D341Med (cell line): ENCODE results near the gene ANOS1.
"Not testable (repeated sequence)": the region's sequence is repeated elsewhere in the genome, so short reads cannot be mapped to it uniquely, and the experiment has no call there.

ENCODE experiments used
- DNase-seq: peaks from one replicate; pipeline ENCODE4 v3.0.0; 2012; ENCODE audit warnings: low spot score

The ANOS1 gene, protein sequence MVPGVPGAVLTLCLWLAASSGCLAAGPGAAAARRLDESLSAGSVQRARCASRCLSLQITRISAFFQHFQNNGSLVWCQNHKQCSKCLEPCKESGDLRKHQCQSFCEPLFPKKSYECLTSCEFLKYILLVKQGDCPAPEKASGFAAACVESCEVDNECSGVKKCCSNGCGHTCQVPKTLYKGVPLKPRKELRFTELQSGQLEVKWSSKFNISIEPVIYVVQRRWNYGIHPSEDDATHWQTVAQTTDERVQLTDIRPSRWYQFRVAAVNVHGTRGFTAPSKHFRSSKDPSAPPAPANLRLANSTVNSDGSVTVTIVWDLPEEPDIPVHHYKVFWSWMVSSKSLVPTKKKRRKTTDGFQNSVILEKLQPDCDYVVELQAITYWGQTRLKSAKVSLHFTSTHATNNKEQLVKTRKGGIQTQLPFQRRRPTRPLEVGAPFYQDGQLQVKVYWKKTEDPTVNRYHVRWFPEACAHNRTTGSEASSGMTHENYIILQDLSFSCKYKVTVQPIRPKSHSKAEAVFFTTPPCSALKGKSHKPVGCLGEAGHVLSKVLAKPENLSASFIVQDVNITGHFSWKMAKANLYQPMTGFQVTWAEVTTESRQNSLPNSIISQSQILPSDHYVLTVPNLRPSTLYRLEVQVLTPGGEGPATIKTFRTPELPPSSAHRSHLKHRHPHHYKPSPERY

GRCh38 chrX:8731559-8732395 is at the start of gene ANOS1:
TSS of gene ANOS1 (minus strand) at chrX:8732137. CDS start at chrX:8732036, 101 bp downstream.
- DNase-seq: peak; percentile 31

DNA sequence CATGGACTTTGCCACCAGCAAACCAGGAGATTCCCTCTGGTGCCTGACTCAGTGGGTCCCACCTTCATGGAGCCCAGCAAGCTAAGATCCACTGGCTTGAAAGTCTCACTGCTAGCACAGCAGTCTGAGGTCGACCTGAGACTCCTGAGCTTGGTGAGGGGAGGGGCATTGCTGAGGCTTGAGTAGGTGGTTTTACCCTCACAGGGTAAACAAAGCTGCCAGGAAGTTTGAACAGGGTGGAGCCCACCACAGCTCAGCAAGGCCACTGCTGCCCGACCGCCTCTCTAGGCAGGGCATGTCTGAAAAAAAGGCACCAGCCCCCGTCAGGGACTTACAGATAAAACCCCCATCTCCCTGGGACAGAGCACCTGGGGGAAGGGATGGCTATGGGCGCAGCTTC is 41.2 kb upstream of the ANOS1 start:
- no peak for DNase-seq

- DNase-seq: no peak
Observed at GRCh38 chrX:8760021-8760420, 28.1 kb upstream of the ANOS1 start.

DNA sequence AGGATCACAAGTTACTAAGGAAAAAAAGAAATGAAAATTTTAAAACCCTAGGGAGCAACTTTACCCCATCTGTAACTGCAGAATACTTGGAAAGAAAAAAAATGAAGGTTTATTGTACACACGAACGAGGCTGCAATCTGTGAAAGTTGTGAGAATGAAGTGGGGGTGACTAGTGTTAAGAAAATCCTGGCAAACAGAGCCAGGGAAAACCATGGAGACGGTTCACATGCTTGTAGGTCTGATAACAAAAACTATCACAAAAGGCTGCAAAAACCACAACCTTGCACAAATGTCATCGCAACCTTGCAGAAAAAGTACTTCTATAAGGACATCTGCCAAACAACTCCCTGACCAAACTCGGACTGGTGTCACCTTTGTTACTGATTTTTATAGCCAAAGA is 26.8 kb upstream of the ANOS1 start:
- not testable (repeated sequence) for DNase-seq

DNA sequence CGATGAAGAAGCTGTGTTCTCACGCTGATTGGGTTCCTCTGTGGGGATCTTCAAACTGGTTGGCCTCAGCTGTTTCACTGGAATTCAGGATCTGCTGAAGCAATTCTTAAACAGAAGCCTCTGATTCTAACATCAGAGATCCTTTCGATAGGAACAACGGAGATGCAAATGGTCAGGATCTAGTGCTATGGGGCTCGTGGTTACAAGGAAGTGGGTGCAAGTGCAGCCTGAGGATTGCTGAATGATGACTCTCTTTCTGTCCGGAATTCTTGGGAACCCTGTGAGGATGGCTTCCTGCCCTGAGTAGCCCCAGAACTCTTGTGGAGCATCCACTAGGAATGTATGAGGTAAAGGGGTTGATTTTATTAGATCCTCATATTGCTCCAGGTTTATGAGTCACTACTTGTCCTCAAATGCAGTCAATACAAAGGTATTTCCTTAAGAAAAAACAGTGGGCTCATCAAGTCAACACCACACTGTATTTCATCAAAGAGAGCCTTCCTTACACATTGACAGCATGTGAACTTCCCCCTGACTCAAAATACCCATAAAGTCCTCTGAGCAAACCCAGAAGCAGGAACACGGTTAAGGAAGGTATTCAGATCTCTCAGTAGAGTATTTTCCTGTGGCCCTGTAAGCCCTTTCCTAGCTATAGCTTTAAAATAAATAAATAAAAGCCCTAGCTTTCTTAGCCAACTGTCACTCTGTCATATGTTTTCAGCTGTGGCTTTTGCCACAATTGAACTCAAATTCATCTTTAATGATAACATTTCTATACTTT is 25.9 kb upstream of the ANOS1 start:
- not testable (repeated sequence) for DNase-seq

- DNase-seq: no peak
Observed at GRCh38 chrX:8755813-8756212, 23.9 kb upstream of the ANOS1 start.

DNA sequence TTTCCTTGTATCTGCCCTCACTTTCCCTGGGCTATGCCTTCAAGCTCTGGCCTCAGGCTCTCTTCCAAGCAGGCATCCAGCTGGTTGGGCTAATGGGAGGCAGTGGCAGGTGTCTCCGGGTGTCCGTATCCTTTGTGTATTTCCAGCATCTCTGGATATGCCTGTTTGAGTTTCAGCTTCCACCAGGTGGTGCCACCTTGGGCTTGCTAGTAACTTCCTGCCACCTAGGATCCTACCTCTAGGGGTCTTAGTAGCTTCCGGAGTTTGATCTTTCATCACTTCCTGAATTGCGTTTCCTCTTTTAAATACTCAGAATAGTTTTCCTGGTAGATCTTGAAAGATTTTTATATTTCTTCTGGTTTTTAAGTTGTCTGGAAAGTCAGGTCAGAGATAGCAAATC is 23.2 kb upstream of the ANOS1 start:
- DNase-seq: no peak

- no peak for DNase-seq
Observed at GRCh38 chrX:8749697-8750096, 17.8 kb upstream of the ANOS1 start.

DNA sequence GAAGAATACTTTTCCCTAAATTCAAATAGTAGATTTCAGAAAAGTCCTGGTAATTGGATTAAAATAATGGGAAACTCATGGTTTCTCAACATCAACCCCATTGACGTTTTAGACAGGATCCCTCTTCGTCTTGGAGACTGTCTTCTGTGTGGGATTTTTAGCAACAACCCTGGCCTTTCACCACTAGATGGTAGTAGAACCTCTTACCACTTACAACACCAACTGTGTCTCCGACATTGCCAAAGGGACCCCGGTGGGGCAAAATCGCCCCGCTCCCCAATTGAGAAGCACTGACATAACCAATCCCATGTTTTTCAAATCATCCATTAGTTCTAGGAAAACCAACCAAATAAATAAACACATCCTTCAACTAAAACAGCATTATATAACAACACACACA is 16.9 kb upstream of the ANOS1 start:
- peak; percentile 54 for DNase-seq

- DNase-seq: peak; percentile 53
Observed at GRCh38 chrX:8743126-8743732, 11.3 kb upstream of the ANOS1 start.

- DNase-seq: no peak
Observed at GRCh38 chrX:8741981-8742380, 10.0 kb upstream of the ANOS1 start.

DNA sequence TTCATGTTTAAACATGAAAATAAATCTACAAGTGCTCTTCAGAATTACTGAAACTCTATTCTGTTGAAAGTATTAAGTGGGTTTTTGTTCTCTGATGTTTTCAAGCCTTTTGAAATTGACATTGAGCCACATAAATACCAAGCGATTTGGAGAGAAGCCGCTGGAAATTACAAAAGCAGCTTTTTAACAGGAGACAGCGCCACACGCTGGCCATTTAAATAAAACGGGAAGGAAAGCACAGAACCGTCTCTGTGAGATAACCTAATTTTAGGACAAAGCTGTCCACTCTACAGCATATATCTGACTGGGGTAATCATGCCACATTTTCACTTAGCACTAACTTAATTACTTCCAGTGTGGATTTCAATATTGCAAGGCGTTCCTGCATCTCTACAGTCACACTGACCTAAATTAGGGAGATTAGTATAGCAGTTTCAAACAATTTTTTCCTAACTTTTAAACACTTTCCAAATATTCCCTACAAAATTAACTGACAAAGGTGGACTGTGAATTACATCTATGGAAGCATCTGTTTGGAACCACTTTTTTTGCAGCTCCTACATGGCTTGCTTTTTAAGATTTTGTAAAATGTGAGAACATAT is 6.8 kb upstream of the ANOS1 start:
- DNase-seq: no peak

- no peak for DNase-seq
Observed at GRCh38 chrX:8737883-8738282, 5.9 kb upstream of the ANOS1 start.

GRCh38 chrX:8730812-8731558 is 952 bp downstream of the ANOS1 start:
- DNase-seq: peak; percentile 30

GRCh38 chrX:8729811-8730210 is 2.1 kb downstream of the ANOS1 start:
- no peak for DNase-seq

GRCh38 chrX:8728932-8729535 is 2.9 kb downstream of the ANOS1 start:
- DNase-seq: no peak

GRCh38 chrX:8726031-8726652 is 5.8 kb downstream of the ANOS1 start:
- DNase-seq: no peak

DNA sequence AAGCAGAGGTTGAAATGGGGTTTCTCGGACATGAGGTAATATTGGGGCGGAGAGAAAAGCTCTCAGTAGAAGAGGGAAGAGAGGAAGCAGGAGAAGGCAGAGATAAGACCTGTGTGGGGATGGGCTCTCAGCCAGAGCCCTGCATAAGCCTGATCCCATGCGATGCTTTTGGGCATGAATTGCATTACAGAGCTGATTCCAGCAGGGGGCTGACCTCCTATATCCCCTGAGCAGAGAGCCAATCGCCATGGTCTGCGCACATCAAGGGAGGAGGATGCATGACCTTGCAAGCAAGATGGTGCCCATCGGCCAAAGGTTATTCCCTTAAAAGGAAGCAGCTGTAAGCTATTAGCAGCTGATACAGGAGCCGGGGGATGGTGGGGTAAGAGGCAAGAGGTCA is 7.6 kb downstream of the ANOS1 start:
- DNase-seq: peak; percentile 33

GRCh38 chrX:8721536-8721935 is 10.4 kb downstream of the ANOS1 start:
- DNase-seq: no peak
